Duodenal mucosa (tissue), 2 donors: ENCODE data around the gene DCK.
"Not testable (repeated sequence)": the region's sequence is repeated elsewhere in the genome, so short reads cannot be mapped to it uniquely, and the experiment has no call there.

Source experiments
- H3K27ac ChIP-seq: one replicate; pipeline ENCODE4 v1.7.0; 2013; ENCODE audit warnings: low read depth, low read length
- H3K27me3 ChIP-seq, 2 donors: one replicate each; pipeline ENCODE4 v1.7.0; 2013; ENCODE audit warnings: low read length in 2 of 2, control low read depth in 1 of 2; ENCODE audit not compliant: insufficient read depth in 2 of 2, control insufficient read depth in 1 of 2
- H3K36me3 ChIP-seq, 2 donors: one replicate each; pipeline ENCODE4 v1.7.0; 2013; ENCODE audit warnings: low read length in 2 of 2, control low read depth in 1 of 2; ENCODE audit not compliant: insufficient read depth in 2 of 2, control insufficient read depth in 1 of 2
- H3K4me1 ChIP-seq, 2 donors: one replicate each; pipeline ENCODE4 v1.7.0; 2013; ENCODE audit warnings: low read length in 2 of 2, control low read depth in 1 of 2; ENCODE audit not compliant: insufficient read depth in 2 of 2, control insufficient read depth in 1 of 2
- H3K4me3 ChIP-seq, 2 donors: one replicate each; pipeline ENCODE4 v1.7.0; 2013; ENCODE audit warnings: low read length in 2 of 2, low read depth in 1 of 2
- H3K9ac ChIP-seq, 2 donors: one replicate each; pipeline ENCODE4 v1.7.0; 2013; ENCODE audit warnings: low read length in 2 of 2, low read depth in 1 of 2
- H3K9me3 ChIP-seq, 2 donors: one replicate each; pipeline ENCODE4 v1.7.0; 2013; ENCODE audit warnings: low read length in 2 of 2, control low read depth in 1 of 2; ENCODE audit not compliant: control insufficient read depth in 1 of 2

The DCK gene

GRCh38 chr4:71052716-71053115, 59.3 kb downstream of the DCK start:
- H3K4me3 ChIP-seq: no peak overlapping the region
- H3K9me3 ChIP-seq: peaks cover 0 to 4% of the 10 kb centered on the region in 2 donors
- no peaks in the 10 kb centered on the region for H3K27me3 ChIP-seq
- no peak overlapping the region for H3K27ac ChIP-seq
- H3K4me1 ChIP-seq: no peaks in the 10 kb centered on the region
- no peaks in the 10 kb centered on the region for H3K36me3 ChIP-seq
- no peak overlapping the region for H3K9ac ChIP-seq

DNA sequence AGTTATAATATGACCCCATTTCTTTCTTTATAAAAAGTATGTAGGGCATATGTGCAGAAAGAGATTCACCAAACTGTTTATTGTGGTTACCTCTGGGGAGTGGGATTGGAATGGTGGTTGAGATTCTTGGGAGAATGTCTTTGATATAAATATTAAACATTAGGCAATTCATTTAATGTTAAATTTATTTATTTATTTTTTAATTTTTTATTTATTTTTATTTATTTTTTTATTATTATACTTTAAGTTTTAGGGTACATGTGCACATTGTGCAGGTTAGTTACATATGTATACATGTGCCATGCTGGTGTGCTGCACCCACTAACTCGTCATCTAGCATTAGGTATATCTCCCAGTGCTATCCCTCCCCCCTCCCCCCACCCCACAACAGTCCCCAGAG, 60.2 kb downstream of the DCK start:
- H3K36me3 ChIP-seq, H3K9ac ChIP-seq, H3K4me3 ChIP-seq, H3K9me3 ChIP-seq, H3K4me1 ChIP-seq, H3K27me3 ChIP-seq, H3K27ac ChIP-seq: not testable (repeated sequence)

DNA sequence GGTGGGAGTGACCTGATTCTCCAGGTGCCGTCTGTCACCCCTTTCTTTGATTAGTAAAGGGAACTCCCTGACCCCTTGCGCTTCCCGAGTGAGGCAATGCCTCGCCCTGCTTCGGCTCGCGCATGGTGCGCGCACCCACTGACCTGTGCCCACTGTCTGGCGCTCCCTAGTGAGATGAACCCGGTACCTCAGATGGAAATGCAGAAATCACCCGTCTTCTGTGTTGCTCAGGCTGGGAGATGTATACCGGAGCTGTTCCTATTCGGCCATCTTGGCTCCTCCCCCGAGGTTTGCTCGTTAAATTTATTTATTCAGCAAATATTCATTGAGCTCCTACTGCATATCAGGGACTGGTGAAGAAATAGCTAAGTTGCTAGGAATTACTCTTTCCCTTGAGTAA, 66.1 kb downstream of the DCK start:
- not testable (repeated sequence) for H3K9me3 ChIP-seq, H3K27me3 ChIP-seq, H3K4me1 ChIP-seq, H3K4me3 ChIP-seq, H3K9ac ChIP-seq, H3K27ac ChIP-seq, H3K36me3 ChIP-seq

GRCh38 chr4:71062436-71062835, 69.0 kb downstream of the DCK start:
- Histone ChIP-seq H3K4me1 (peaks cover 12 to 19% of the 10 kb centered on the region in 2 donors), H3K4me3 (no peak overlapping the region), H3K9me3 (no peaks in the 10 kb centered on the region), H3K36me3 (no peaks in the 10 kb centered on the region), H3K9ac (no peak overlapping the region), H3K27ac (no peak overlapping the region), H3K27me3 (no peaks in the 10 kb centered on the region)

DNA sequence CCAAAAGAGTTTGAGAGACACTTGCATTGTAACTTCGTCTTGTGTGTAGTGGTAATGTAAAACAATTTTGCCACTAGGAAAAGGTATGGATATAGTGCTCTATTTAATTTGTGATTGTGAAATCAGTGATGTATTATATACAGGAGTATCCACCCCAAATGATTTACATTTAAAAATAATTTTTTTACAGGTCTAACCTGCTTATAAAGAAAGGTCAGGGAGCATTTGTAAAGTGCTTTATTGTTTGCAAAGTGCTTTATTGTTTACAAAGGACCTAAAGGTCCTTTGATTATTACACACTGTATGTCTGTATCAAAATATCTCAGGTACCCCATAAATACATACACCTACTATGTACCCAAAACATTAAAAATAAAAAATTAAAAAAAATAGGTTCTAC, 70.3 kb downstream of the DCK start:
- Histone ChIP-seq H3K4me1 (peaks cover 15 to 19% of the 10 kb centered on the region in 2 donors), H3K9me3 (no peaks in the 10 kb centered on the region)

GRCh38 chr4:71064521-71064920, 71.1 kb downstream of the DCK start:
- peaks cover 17 to 19% of the 10 kb centered on the region in 2 donors for H3K4me1 ChIP-seq
- H3K36me3 ChIP-seq: no peaks in the 10 kb centered on the region
- no peak overlapping the region for H3K27ac ChIP-seq
- no peak overlapping the region for H3K9ac ChIP-seq
- no peak overlapping the region for H3K4me3 ChIP-seq
- no peaks in the 10 kb centered on the region for H3K9me3 ChIP-seq
- H3K27me3 ChIP-seq: no peaks in the 10 kb centered on the region

More for the DNA sequence above, 70.3 kb downstream of the DCK start:
- no peak overlapping the region for H3K9ac ChIP-seq
- no peak overlapping the region for H3K4me3 ChIP-seq
- H3K27me3 ChIP-seq: no peaks in the 10 kb centered on the region
- H3K36me3 ChIP-seq: no peaks in the 10 kb centered on the region
- H3K27ac ChIP-seq: no peak overlapping the region

DNA sequence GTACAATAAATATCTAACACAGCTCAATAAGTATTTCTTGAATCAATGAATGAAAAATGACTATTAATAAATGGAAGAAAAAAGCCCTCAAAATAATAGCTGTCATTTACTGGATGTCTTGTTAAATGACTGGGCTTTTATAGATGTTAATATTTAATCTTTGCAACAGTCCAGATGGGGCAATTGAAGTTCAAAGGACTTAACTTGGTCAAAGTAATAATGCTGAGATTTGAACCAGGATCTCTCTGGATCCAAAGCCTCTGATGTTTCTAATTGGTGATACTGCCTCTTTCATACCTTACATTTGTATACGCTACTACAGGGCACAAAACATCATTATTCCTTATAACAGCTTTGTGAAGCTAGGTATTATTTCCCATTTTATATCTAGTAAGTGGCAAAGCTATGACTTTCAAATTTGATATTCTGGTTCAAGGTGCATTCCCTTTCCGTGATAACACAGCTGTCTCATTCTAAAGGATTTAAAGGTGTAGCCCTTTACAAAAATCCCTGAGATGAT, 72.6 kb downstream of the DCK start:
- peaks cover 17 to 19% of the 10 kb centered on the region in 2 donors for H3K4me1 ChIP-seq
- no peaks in the 10 kb centered on the region for H3K36me3 ChIP-seq
- H3K9ac ChIP-seq: no peak overlapping the region
- no peaks in the 10 kb centered on the region for H3K27me3 ChIP-seq
- H3K4me3 ChIP-seq: peak overlapping the region in 1 of 2 donors; percentile 8
- H3K27ac ChIP-seq: no peak overlapping the region
- H3K9me3 ChIP-seq: no peaks in the 10 kb centered on the region

DNA sequence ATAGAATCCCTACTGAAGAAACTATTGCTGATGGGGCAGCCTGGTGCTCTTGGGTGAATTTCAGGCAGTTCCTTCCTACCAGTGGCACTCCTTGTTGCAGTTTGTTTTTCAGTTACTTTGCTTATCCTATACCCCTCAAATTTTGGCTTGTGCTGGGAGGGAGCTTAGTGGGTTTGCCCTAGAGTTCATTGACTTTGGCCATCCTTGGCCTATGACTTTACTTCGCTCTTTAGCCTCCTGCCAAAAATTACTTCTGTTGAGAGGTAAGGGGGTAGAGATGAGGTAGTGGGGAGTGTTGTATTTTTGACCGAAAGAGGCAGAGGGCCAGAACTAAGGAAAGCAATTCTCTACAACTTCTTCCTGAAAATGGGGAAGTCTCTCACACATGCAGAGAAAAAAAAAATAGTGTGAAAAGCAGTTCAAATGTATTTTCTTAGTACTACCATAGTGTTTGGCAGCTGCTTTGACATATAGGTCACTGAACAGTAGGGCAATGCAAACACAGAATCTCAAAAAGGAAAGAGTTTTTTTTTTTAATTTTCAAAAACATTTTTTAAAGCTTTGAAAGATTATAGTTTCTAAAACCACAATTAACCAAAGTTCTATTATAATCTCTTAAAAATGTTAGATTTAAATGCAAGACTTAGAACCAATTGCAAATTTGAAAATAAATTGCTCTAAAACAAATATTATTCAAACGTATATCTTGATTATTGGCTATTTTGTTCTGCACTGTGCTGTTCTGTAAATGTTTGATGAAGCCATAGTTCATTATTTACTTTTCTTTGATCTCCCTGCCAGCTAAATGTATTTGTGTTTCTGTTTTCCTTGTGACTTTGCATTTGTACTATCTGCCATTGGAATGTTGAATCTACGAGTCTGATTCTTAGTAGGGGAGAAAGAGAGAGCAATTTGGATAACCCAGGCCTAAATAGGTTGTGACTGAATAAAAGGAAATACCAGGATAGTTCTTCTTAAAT, 73.6 kb downstream of the DCK start:
- Histone ChIP-seq H3K9ac (no peak overlapping the region), H3K4me1 (peaks cover 17 to 19% of the 10 kb centered on the region in 2 donors), H3K4me3 (peak overlapping the region in 1 of 2 donors; percentile 8), H3K27me3 (no peaks in the 10 kb centered on the region), H3K9me3 (no peaks in the 10 kb centered on the region), H3K36me3 (no peaks in the 10 kb centered on the region), H3K27ac (no peak overlapping the region)

GRCh38 chr4:71069063-71069462, 75.6 kb downstream of the DCK start:
- H3K27ac ChIP-seq: no peak overlapping the region
- H3K36me3 ChIP-seq: no peaks in the 10 kb centered on the region
- no peaks in the 10 kb centered on the region for H3K27me3 ChIP-seq
- peaks cover 17 to 19% of the 10 kb centered on the region in 2 donors for H3K4me1 ChIP-seq
- H3K9ac ChIP-seq: no peak overlapping the region
- H3K4me3 ChIP-seq: no peak overlapping the region
- H3K9me3 ChIP-seq: no peaks in the 10 kb centered on the region

DNA sequence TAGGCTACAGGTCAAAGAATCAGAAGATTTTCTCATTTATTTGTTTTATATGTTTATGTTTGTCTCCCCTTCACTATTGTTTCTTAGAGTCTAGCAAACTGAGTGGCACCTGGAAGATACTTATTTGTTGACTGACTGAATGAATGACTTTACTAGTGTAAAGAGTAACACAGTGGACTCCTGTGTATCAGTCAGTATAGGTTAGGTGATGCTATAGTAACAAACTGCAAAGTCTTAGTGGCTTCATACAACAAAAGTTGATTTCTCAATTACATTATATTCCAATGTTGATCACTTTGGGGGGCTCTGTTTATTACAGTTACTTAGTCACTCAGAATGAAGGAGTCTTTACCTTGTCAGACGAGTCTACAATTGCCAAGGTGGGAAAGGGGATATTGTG, 76.6 kb downstream of the DCK start:
- Histone ChIP-seq H3K27ac (no peak overlapping the region), H3K9ac (no peak overlapping the region), H3K27me3 (no peaks in the 10 kb centered on the region), H3K36me3 (no peaks in the 10 kb centered on the region), H3K4me3 (no peak overlapping the region), H3K9me3 (no peaks in the 10 kb centered on the region), H3K4me1 (peaks cover 17 to 25% of the 10 kb centered on the region in 2 donors)
